T-helper 17 cell (primary cell): Measurements from ENCODE around the gene CUX1. TPM values are rescaled to one million over a fixed set of nuclear protein-coding genes. Genes with fewer than 3 reads are reported as not detected.
"Not testable (repeated sequence)": the region's sequence is repeated elsewhere in the genome, so short reads cannot be mapped to it uniquely, and the experiment has no call there.

Experiments
- ATAC-seq: fragments of 150-1000 bp; cut with Tn5 transposase; 2 replicates; pipeline ENCODE4 v1.10.0; 2021; ENCODE audit warnings: mild to moderate bottlenecking, moderate library complexity
- DNase-seq, 3 donors: peaks; one replicate each; pipeline versions ENCODE4 v3.0.0 to v3.0.0-alpha.2; 2020 to 2021
- H3K9me3 ChIP-seq: one replicate; pipeline ENCODE4 v1.7.0; 2013; ENCODE audit warnings: low read length, mild to moderate bottlenecking; ENCODE audit not compliant: control insufficient read depth, poor library complexity, severe bottlenecking
- H3K27ac Mint-ChIP-seq: one replicate; pipeline ENCODE4 v1.8.0; 2022; ENCODE audit warnings: mild to moderate bottlenecking, moderate library complexity, mixed read lengths
- H3K27me3 Mint-ChIP-seq: one replicate; pipeline ENCODE4 v1.8.0; 2022; ENCODE audit warnings: mixed read lengths
- H3K36me3 Mint-ChIP-seq: one replicate; pipeline ENCODE4 v1.8.0; 2022; ENCODE audit warnings: low read depth, mixed read lengths
- H3K4me1 Mint-ChIP-seq: one replicate; pipeline ENCODE4 v1.8.0; 2022; ENCODE audit warnings: mild to moderate bottlenecking, mixed read lengths
- H3K4me3 Mint-ChIP-seq: one replicate; pipeline ENCODE4 v1.8.0; 2022; ENCODE audit warnings: mild to moderate bottlenecking, moderate library complexity, mixed read lengths
- total RNA-seq, 4 donors: library from RNA in 2 of 4; stranded (reverse) in 2 of 4; gene quantifications; one replicate each; pipeline ENCODE4 v1.2.3 and lab custom pipeline; 2022 to 2026

CUX1 gene
- total RNA-seq, 2 donors from 2014 or later = 35.6 to 52.8 TPM

- no peak for ATAC-seq
- DNase-seq = no peak
- peak overlapping the region; percentile 55 for H3K4me3 Mint-ChIP-seq
- H3K27me3 Mint-ChIP-seq = no peaks in the 10 kb centered on the region
- peaks cover 13% of the 10 kb centered on the region for H3K4me1 Mint-ChIP-seq
- no peaks in the 10 kb centered on the region for H3K36me3 Mint-ChIP-seq
- H3K9me3 ChIP-seq = no peaks in the 10 kb centered on the region
- no peak overlapping the region for H3K27ac Mint-ChIP-seq
These were observed 179.4 kb downstream of the CUX1 start for GRCh38 chr7:101996876-101997275.

GRCh38 chr7:101998029-101998905 is 180.8 kb downstream of the CUX1 start:
- H3K4me3 Mint-ChIP-seq = no peak overlapping the region
- H3K36me3 Mint-ChIP-seq = no peaks in the 10 kb centered on the region
- H3K4me1 Mint-ChIP-seq = peaks cover 13% of the 10 kb centered on the region
- H3K27me3 Mint-ChIP-seq = no peaks in the 10 kb centered on the region
- H3K27ac Mint-ChIP-seq = no peak overlapping the region
- ATAC-seq (no peak), DNase-seq (no peak)
- no peaks in the 10 kb centered on the region for H3K9me3 ChIP-seq

DNA sequence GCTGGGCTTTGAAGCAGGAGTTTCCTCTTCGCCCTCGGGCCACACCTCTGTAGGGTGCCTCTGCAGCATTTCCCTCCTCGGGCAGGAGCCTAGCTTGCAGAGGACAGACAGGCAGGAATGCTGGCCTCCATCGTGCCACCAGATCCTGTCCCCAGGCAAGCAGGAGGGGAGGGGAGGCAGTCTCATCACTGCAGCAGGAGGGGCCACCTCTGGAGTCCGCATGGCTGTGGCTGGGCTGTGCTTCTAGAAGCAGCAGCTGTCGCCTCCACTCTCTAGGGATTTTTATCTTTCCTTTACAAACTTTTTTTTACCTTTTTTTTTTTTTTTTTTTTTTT is 181.4 kb downstream of the CUX1 start:
- Mint-ChIP-seq H3K27me3 (no peaks in the 10 kb centered on the region), H3K27ac (no peak overlapping the region), H3K4me1 (peaks cover 13% of the 10 kb centered on the region), H3K4me3 (no peak overlapping the region), H3K36me3 (no peaks in the 10 kb centered on the region)
- no peak for DNase-seq
- no peak for ATAC-seq
- H3K9me3 ChIP-seq = no peaks in the 10 kb centered on the region

DNA sequence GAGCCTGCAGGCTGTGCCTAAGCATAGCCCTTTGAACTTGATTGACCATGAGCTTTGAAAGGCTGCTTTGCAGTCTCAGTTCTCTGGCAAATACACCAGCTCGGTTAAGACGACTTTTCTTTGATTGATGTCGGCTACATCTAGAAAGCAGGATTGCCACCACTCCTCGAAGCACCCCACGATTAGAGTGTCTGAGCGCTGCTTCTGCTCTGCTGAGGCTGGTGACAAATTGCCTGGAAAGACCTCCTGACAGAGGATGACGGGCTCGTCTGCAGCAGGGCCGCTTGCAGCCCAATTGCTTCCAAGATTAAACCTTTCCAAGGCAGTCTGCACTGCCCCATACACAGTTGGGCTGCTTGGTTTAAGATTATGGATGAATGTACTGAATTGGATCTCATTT is 182.0 kb downstream of the CUX1 start:
- Mint-ChIP-seq H3K36me3 (no peaks in the 10 kb centered on the region), H3K4me3 (no peak overlapping the region), H3K27ac (no peak overlapping the region), H3K4me1 (peaks cover 13% of the 10 kb centered on the region), H3K27me3 (no peaks in the 10 kb centered on the region)
- ATAC-seq (no peak), DNase-seq (no peak)
- H3K9me3 ChIP-seq = no peaks in the 10 kb centered on the region

DNA sequence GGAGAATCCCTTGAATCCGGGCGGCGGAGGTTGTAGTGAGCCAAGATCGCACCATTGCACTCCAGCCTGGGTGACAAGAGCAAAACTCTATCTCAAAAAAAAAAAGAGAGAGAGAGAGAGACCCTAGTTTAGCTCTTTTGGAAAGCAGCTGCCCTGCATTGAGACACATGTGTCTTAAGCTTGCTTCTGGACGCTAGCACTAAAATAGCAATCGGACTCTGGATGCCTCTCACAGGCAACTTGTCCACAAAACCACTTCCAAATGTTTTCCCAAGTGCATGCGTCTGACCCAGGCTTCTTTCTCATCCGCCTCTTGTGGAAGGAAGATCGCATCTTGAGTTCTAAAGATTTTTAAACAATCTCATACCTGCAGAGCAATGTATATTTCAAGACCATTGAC is 182.7 kb downstream of the CUX1 start:
- DNase-seq (no peak), ATAC-seq (no peak)
- Mint-ChIP-seq H3K27ac (no peak overlapping the region), H3K27me3 (no peaks in the 10 kb centered on the region), H3K4me3 (no peak overlapping the region), H3K4me1 (peaks cover 16% of the 10 kb centered on the region), H3K36me3 (no peaks in the 10 kb centered on the region)
- no peaks in the 10 kb centered on the region for H3K9me3 ChIP-seq

DNA sequence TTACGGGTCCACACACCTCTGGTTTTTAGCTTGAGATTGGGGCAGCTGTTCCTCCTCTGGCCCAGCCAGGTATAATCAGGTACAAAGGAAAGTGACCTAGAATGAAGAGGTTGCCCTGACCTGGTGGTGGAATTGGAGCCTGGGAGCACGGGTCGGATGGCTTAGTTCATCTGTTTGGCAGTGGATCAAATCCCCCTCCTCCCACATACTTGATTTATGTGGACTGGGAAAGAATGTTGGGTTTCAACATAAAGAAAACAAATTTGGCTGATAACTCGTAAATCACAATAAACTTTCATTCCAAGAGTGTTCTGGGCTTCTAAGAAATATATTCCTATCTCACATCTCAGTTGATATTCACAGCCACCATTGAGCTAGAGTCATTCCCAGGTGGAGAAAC is 186.8 kb downstream of the CUX1 start:
- Mint-ChIP-seq H3K4me1 (peaks cover 10% of the 10 kb centered on the region), H3K4me3 (no peak overlapping the region), H3K27ac (no peak overlapping the region)

GRCh38 chr7:102004848-102005247 is 187.4 kb downstream of the CUX1 start:
- ATAC-seq (no peak), DNase-seq (no peak)
- H3K9me3 ChIP-seq = no peaks in the 10 kb centered on the region
- Mint-ChIP-seq H3K4me1 (peaks cover 13% of the 10 kb centered on the region), H3K4me3 (no peak overlapping the region), H3K27ac (no peak overlapping the region), H3K36me3 (no peaks in the 10 kb centered on the region), H3K27me3 (no peaks in the 10 kb centered on the region)

More for the DNA sequence above, 186.8 kb downstream of the CUX1 start:
- no peak for ATAC-seq
- Mint-ChIP-seq H3K27me3 (no peaks in the 10 kb centered on the region), H3K36me3 (no peaks in the 10 kb centered on the region)
- H3K9me3 ChIP-seq = no peaks in the 10 kb centered on the region
- no peak for DNase-seq

DNA sequence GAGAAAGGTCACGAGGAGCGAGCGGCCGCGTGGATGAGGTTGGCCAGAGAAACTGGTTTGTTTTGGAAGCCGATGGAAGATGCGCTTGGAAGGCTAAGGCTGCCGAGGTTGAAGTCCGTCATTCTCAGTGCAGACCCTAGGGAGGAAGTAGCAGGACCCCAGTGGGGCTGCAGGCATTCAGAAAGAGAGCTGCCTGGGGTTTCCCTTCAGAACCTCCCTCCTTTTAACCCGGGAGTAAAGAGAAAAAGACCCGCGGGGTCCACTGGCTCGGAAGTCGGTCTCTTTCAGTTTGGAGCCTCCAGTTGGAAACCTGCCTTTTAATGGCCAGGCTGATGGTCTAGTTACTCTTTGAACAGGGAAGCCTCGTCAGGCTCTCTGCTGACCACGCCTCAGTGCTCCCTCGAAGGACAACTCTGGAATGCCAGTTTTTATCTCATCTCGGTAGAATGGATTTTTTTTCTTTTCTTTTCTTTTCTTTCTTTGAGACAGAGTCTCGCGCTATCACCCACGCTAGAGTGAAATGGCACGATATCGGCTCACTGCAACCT is 188.6 kb downstream of the CUX1 start:
- no peak overlapping the region for H3K4me3 Mint-ChIP-seq
- peaks cover 13% of the 10 kb centered on the region for H3K4me1 Mint-ChIP-seq
- H3K27ac Mint-ChIP-seq = no peak overlapping the region
- no peaks in the 10 kb centered on the region for H3K9me3 ChIP-seq
- ATAC-seq = no peak
- DNase-seq = no peak
- H3K27me3 Mint-ChIP-seq = no peaks in the 10 kb centered on the region
- H3K36me3 Mint-ChIP-seq = no peaks in the 10 kb centered on the region

DNA sequence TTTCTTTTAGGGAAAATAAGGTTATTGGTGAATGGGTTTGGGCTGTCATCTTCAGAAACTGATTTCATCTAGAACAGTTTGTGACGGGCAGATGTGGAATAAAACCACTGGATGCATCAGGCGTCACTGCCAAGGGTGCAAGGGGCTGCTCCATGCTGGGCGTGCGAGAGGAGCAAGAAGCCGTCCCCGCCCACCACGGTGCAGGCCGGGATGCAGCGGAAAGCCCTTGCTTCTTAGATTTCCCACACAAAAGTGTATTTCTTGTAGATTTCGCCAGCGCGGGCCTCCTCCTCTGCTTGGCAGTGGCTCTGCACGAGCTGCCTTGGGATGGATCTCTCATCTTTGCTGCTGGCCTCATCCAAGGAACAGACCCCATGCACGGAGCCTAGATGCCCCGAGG is 189.3 kb downstream of the CUX1 start:
- ATAC-seq = no peak
- H3K27me3 Mint-ChIP-seq = no peaks in the 10 kb centered on the region
- no peak for DNase-seq

GRCh38 chr7:102008535-102009262 is 191.3 kb downstream of the CUX1 start:
- no peaks in the 10 kb centered on the region for H3K36me3 Mint-ChIP-seq
- DNase-seq (no peak), ATAC-seq (no peak)
- H3K4me3 Mint-ChIP-seq = no peak overlapping the region
- no peaks in the 10 kb centered on the region for H3K9me3 ChIP-seq
- H3K4me1 Mint-ChIP-seq = peaks cover 13% of the 10 kb centered on the region
- H3K27me3 Mint-ChIP-seq = no peaks in the 10 kb centered on the region
- no peak overlapping the region for H3K27ac Mint-ChIP-seq

More for the DNA sequence above, 189.3 kb downstream of the CUX1 start:
- no peaks in the 10 kb centered on the region for H3K9me3 ChIP-seq
- Mint-ChIP-seq H3K4me3 (no peak overlapping the region), H3K36me3 (no peaks in the 10 kb centered on the region), H3K4me1 (peaks cover 13% of the 10 kb centered on the region), H3K27ac (no peak overlapping the region)

GRCh38 chr7:102009628-102010027 is 192.2 kb downstream of the CUX1 start:
- no peaks in the 10 kb centered on the region for H3K9me3 ChIP-seq
- no peaks in the 10 kb centered on the region for H3K27me3 Mint-ChIP-seq
- no peaks in the 10 kb centered on the region for H3K36me3 Mint-ChIP-seq
- no peak for ATAC-seq
- peaks cover 11% of the 10 kb centered on the region for H3K4me1 Mint-ChIP-seq
- H3K4me3 Mint-ChIP-seq = no peak overlapping the region
- DNase-seq = no peak
- no peak overlapping the region for H3K27ac Mint-ChIP-seq

DNA sequence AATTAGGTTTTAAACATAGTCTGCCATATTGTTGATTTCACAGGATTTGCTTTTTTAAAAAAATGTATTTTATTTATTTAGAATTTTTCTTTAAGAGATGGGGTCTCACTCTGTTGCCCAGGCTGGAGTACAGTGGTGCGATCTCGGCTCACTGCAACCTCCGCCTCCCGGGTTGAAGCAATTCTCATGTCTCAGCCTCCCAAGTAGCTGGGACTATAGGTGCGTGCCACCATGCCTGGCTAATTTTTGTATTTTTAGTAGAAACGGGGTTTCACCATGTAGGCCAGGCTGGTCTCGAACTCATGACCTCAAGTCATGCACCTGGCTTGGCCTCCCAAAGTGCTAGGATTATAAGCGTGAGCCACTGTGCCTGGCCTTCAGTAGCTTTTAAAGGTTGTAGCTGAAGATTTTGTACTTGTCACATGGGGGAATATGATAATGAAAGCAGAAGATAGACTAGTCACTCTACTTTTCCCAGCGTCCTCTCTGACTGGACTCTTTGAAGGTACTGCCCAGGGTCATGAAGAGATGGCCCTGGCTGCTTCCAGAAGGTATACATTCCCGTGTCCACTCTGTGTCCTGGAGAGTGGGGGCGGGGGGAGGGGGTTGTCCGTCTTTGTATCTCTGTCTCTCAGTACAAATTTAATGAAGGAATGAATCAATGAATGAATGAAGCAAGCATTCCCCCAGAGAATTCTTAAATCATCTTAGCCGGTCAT is 194.8 kb downstream of the CUX1 start:
- H3K36me3 Mint-ChIP-seq, DNase-seq, H3K27me3 Mint-ChIP-seq, ATAC-seq, H3K4me3 Mint-ChIP-seq, H3K9me3 ChIP-seq, H3K27ac Mint-ChIP-seq: not testable (repeated sequence)
- peaks cover 10% of the 10 kb centered on the region for H3K4me1 Mint-ChIP-seq

- no peaks in the 10 kb centered on the region for H3K9me3 ChIP-seq
- Mint-ChIP-seq H3K4me3 (no peak overlapping the region), H3K4me1 (peaks cover 9% of the 10 kb centered on the region), H3K36me3 (no peaks in the 10 kb centered on the region), H3K27ac (no peak overlapping the region), H3K27me3 (no peaks in the 10 kb centered on the region)
- DNase-seq (no peak), ATAC-seq (no peak)
These were observed 195.6 kb downstream of the CUX1 start for GRCh38 chr7:102012941-102013461.
